Suppressor macrophage treated with lipopolysaccharide for 4 hours (primary cell): ENCODE data around the gene CCDC54.
"Not testable (repeated sequence)": the region's sequence is repeated elsewhere in the genome, so short reads cannot be mapped to it uniquely, and the experiment has no call there.

Experiments used
- DNase-seq: peaks from one replicate; pipeline ENCODE4 v3.0.0-alpha.2; 2020

The CCDC54 gene

DNA sequence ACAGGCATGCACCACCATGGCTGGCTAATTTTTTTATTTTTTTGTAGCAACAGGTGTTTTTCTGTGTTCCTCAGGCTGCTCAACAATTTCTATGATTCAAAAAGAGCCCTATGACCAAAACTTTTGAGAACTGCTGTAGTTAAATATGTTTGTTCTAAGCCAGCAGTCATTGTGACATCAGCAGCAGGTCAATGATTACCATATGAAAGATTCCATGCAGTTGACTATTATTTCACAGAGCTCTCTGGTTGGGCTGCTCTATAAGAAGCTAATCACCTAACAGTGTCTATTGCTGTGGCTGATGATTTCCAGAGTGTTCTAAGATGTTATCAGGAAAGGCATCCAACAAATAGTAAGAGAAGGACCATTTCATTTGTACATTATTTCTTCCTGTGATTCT is at the start of gene CCDC54:
CCDC54 (plus strand) TSS at position 289 of the 400 bp plus-strand sequence. CDS start 149 bp downstream, outside the sequence.
- no peak for DNase-seq

- no peak for DNase-seq
Observed at GRCh38 chr3:107328069-107328468, 49.2 kb upstream of the CCDC54 start.

DNA sequence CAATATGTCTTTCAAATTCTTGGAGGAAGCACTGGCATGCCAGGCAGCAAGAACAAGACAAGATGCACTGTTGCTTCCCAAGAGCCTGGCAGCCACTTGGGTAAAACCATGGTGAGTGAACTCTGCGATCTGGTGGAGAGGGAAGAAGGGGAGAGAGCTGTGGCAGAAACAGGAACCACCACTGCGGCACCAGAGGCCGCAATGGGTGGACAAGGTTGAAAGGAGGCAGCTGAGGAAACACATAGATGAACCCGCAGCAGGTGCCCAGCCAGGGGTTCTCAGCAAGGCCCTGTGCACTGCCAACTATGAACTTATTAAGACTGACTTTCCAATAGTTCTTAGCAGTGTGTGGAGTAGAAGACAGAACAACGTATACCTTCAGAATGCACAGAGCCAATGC is 48.2 kb upstream of the CCDC54 start:
- DNase-seq, result no peak

DNA sequence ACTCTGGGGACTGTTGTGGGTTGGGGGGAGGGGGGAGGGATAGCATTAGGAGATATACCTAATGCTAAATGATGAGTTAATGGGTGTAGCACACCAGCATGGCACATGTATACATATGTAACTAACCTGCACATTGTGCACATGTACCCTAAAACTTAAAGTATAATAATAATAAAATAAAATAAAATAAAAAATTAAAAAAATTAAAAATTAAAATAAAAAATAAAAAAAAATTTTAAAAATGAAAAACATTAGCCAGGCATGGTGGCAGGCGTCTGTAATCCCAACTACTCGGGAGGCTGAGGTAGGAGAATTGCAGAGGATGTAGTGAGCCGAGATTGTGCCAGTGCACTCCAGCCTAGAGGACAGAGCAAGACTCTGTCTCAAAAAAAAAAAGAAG is 37.5 kb upstream of the CCDC54 start:
- DNase-seq, result not testable (repeated sequence)

GRCh38 chr3:107344722-107345121 is 32.5 kb upstream of the CCDC54 start:
- DNase-seq, result no peak

GRCh38 chr3:107345822-107346405 is 31.3 kb upstream of the CCDC54 start:
- DNase-seq, result no peak

GRCh38 chr3:107346564-107346963 is 30.7 kb upstream of the CCDC54 start:
- DNase-seq, result no peak

DNA sequence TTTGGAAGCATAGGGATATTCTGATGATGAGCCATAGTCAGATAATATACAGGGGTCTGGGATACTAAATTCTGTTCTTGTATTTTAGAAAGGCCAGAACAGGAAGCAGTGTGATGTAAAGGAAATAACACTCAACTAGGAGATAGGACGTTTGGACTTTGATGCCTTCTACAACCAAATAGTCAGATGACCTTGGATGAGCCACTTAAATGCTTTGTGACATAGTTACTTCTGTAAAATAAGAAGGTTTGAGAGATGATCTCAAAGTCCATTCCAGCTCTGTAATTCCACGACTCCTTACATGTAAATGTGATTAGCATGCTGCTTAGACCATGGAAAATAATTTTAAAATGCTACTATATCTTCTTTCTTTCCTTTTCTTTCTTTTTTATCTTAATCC is 29.5 kb upstream of the CCDC54 start:
- DNase-seq, result no peak

GRCh38 chr3:107356706-107357105 is 20.5 kb upstream of the CCDC54 start:
- no peak for DNase-seq

DNA sequence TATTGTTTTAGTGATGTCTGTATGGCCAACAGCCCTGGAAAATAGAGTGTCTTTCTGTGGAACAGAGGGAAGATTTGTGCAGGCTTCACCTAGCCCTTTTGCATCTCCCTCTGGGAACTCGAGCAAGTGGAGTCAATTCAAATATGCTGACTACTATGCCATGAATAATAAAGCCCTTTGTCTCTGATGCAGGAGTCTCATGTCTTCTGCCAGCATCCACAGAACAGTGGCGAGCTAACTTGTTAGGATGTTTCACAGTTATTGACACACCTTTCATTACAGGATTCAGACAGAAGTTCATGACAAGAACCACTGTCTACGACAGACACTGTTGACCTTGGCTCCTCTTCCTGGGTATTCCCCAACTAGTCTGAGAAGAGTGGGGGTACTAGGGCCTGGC is 15.6 kb upstream of the CCDC54 start:
- no peak for DNase-seq

DNA sequence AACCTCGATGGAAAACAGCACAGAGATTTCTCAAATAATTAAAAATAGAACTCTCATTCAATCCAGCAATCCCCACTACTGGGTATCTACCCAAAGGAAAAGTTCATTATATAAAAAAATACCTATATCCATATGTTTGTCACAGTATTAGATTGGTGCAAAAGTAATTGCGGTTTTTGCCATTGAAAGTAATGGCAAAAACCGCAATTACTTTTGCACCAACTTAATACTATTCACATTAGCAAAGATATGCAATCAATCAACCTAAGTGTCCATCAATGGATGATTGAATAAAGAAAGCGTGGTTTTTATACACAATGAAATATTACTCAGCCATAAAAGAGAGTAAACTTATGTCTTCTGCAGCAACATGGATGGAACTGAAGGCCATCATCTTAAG is 12.2 kb upstream of the CCDC54 start:
- DNase-seq, result no peak

GRCh38 chr3:107366766-107367165 is 10.5 kb upstream of the CCDC54 start:
- no peak for DNase-seq

DNA sequence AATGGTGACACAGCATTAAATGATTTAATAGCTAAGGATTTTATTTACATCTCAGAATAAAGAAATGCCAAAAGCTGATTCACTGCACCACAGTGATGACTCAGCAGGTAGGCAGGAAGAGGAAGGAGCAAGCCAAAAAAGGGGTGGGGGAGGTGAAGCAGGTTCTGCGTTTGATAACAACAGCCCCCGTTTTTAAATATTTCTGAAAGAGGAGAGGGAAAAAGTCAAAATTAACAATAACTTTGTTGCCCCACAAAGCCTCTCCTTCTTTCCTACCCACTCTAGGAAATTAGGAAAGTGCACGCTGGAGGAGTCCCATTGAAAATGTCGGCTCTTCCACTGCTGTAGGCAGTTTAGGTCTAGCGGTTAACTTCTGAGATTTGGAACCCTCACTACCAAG is 9.9 kb upstream of the CCDC54 start:
- peak; percentile 9 for DNase-seq

- DNase-seq, result no peak
Observed at GRCh38 chr3:107368654-107369398, 8.4 kb upstream of the CCDC54 start.

GRCh38 chr3:107369791-107370190 is 7.4 kb upstream of the CCDC54 start:
- no peak for DNase-seq

- DNase-seq, result no peak
Observed at GRCh38 chr3:107370907-107371306, 6.3 kb upstream of the CCDC54 start.

DNA sequence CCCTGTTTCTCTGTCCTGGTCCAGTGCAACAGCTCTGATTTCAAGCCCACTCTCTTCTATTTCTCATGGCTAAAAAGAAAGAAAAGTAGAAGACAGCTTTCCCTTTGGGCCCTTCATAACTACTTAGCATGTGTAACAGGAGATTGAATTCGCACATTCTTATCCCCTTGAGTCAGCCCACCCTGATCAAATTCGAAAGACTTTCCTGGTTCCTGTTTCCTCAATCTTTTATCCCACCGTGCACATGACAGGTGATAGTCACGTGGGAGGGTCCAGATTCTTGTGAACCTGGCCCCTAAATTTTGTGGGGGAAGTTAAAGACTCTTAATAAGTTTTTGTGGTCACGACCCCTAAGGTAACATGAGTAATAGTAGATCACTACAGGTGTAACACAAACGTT is 4.7 kb upstream of the CCDC54 start:
- no peak for DNase-seq

- DNase-seq, result no peak
Observed at GRCh38 chr3:107373896-107374295, 3.3 kb upstream of the CCDC54 start.

- no peak for DNase-seq
Observed at GRCh38 chr3:107375682-107376081, 1.6 kb upstream of the CCDC54 start.

- no peak for DNase-seq
Observed at GRCh38 chr3:107382631-107383030, 5.4 kb downstream of the CCDC54 start.

DNA sequence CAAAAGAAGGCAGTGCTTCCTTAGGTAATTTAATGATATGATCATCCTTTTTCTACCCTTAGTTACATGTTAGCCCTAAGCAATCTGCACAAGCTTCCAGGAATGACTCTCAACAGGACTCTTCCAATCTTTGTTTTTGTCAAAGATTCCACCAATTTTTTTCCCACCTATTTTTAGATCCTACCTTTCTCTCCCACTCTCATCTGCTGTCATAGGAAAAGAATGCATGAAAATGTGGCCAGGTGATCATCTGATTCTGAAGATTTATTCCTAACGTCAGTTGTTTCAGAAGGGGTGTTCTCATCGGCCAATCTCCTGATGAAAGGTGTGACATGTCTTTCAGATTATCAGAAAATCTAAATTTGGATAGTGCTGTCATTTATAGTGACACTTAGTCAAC is 7.2 kb downstream of the CCDC54 start:
- DNase-seq, result no peak

DNA sequence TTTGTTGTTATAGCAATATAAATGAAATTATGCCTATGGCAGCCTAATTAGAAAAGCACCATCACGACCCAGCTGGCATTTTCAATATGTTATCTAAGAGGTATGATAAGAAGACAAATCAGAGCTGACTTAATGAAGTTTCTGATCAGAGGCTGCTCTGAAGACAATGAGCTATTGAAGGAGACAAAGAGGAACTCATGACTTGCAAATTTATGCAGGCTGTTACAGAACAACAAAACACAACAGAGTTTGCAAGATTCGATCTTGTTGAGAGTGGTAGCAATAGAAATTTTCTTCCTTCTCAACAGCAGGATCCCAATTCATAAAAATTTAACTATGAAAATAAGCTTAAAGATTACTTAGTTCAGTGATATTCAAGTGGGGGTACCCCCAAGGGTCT is 7.7 kb downstream of the CCDC54 start:
- DNase-seq, result no peak

DNA sequence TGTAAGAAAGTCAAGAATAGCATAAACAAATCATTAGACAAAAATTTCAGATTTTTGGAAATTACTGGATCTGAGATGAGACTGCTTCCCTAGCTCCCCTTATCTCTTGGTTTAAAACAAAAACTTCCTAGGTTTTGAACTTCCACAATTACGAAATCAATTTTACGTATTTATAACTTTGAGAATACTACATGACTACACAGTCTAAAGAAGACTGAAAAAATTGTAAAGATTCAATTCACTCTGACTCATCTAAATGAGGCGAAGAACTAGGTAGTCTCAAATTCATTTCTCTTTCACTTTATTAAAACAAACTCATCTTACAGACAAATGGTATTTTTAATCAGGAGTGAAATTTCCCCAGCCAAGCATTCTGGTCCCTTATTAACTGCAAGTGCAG is 10.3 kb downstream of the CCDC54 start:
- no peak for DNase-seq

GRCh38 chr3:107392549-107393165 is 15.4 kb downstream of the CCDC54 start:
- no peak for DNase-seq
